ENCODE results near the gene PIGM. TPM values are rescaled to one million over a fixed set of nuclear protein-coding genes. Genes with fewer than 3 reads are reported as not detected.

PIGM gene
- total RNA-seq, 1 donor from 2014 or later: 7.0 TPM

DNA sequence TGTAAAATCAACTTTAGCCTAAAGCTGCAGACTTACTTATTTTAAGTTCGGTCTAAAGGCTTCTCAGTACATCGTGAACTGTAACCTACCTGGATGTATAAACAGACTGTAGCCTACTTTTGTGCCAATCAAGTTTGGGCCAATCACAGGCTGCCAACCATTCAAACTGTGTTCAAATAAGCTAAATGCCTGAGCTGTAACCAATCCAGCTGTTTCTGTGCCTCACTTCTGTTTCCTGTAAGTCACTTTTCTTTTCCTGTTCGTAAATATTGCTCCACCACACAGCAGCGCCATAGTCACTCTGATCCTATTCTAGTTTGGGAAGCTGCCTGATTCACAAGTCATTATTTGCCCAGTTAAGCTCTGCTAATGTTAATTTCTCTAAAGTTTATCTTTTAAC, 40.3 kb downstream of the PIGM start:
- Histone ChIP-seq H3K9me3 (ENCODE audit: insufficient read depth, low read depth, low read length) (no peaks in the 10 kb centered on the region), H3K9ac (ENCODE audit: low read length) (no peak overlapping the region), H3K4me3 (ENCODE audit: insufficient read depth, low read depth, low read length) (no peak overlapping the region), H3K4me2 (ENCODE audit: low read length) (no peak overlapping the region), H2AFZ (ENCODE audit: low read depth, low read length) (no peak overlapping the region), H4K20me1 (ENCODE audit: insufficient read depth, low read length) (no peaks in the 10 kb centered on the region), H3K27ac (ENCODE audit: low read depth, low read length) (no peak overlapping the region), H3K4me1 (ENCODE audit: insufficient read depth, low read length) (peaks cover 7% of the 10 kb centered on the region), H3K27me3 (ENCODE audit: insufficient read depth, low read length) (no peaks in the 10 kb centered on the region), H3K36me3 (ENCODE audit: insufficient read depth, low read length) (no peaks in the 10 kb centered on the region), H3K79me2 (ENCODE audit: insufficient read depth, low read length) (no peaks in the 10 kb centered on the region)
- H3K4me3 Mint-ChIP-seq (ENCODE audit: unreplicated experiment): no peak overlapping the region
- H3K4me1 Mint-ChIP-seq (ENCODE audit: low read depth, unreplicated experiment): peaks cover 22% of the 10 kb centered on the region
- FAIRE-seq (no peak), DNase-seq (ENCODE audit: low read depth) (no peak)
- H3K36me3 Mint-ChIP-seq (ENCODE audit: low read depth, unreplicated experiment): no peaks in the 10 kb centered on the region
- H3K9me3 Mint-ChIP-seq (ENCODE audit: unreplicated experiment): no peaks in the 10 kb centered on the region
- H3K27me3 Mint-ChIP-seq (ENCODE audit: low read depth, unreplicated experiment): peaks cover 4% of the 10 kb centered on the region
- TF ChIP-seq, protein P1, sequence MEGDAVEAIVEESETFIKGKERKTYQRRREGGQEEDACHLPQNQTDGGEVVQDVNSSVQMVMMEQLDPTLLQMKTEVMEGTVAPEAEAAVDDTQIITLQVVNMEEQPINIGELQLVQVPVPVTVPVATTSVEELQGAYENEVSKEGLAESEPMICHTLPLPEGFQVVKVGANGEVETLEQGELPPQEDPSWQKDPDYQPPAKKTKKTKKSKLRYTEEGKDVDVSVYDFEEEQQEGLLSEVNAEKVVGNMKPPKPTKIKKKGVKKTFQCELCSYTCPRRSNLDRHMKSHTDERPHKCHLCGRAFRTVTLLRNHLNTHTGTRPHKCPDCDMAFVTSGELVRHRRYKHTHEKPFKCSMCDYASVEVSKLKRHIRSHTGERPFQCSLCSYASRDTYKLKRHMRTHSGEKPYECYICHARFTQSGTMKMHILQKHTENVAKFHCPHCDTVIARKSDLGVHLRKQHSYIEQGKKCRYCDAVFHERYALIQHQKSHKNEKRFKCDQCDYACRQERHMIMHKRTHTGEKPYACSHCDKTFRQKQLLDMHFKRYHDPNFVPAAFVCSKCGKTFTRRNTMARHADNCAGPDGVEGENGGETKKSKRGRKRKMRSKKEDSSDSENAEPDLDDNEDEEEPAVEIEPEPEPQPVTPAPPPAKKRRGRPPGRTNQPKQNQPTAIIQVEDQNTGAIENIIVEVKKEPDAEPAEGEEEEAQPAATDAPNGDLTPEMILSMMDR (IDR thresholded peaks at IDR 0.05; ENCODE audit: insufficient read depth, low read depth, low read length): no peak
- no peak for TF ChIP-seq EZH2 (IDR thresholded peaks at IDR 0.05; ENCODE audit: insufficient read depth, low read length)
- no peak overlapping the region for H3K27ac Mint-ChIP-seq (ENCODE audit: unreplicated experiment)

DNA sequence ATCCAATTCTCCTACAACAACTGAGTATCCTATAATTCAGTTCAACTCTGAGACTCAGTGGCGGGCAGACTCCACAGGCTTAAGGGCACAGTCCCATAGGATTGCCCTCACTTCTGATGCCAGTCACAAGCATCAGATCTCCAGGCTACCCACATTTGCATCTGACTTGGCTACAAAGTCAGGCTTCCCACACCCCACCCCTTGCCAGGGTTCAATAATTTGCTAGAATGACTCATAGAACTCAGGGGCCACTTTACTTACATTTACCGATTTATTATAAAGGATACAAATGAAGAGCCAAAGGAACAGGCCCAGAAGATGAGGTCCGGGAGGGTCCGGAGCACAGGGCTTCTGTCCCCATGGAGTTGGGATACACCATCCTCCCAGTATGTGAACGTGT, 41.8 kb downstream of the PIGM start:
- H3K4me1 ChIP-seq (ENCODE audit: insufficient read depth, low read length): no peaks in the 10 kb centered on the region
- no peaks in the 10 kb centered on the region for H3K79me2 ChIP-seq (ENCODE audit: insufficient read depth, low read length)
- no peak overlapping the region for H3K27ac ChIP-seq (ENCODE audit: low read depth, low read length)
- no peak overlapping the region for H3K4me2 ChIP-seq (ENCODE audit: low read length)
- H3K27me3 ChIP-seq (ENCODE audit: insufficient read depth, low read length): no peaks in the 10 kb centered on the region
- no peak overlapping the region for H3K27ac Mint-ChIP-seq (ENCODE audit: unreplicated experiment)
- no peak overlapping the region for H3K9ac ChIP-seq (ENCODE audit: low read length)
- no peaks in the 10 kb centered on the region for H3K9me3 ChIP-seq (ENCODE audit: insufficient read depth, low read depth, low read length)
- no peaks in the 10 kb centered on the region for H3K36me3 Mint-ChIP-seq (ENCODE audit: low read depth, unreplicated experiment)
- peaks cover 4% of the 10 kb centered on the region for H3K27me3 Mint-ChIP-seq (ENCODE audit: low read depth, unreplicated experiment)
- H2AFZ ChIP-seq (ENCODE audit: low read depth, low read length): no peak overlapping the region
- FAIRE-seq (no peak), DNase-seq (ENCODE audit: low read depth) (no peak)
- no peak overlapping the region for H3K4me3 ChIP-seq (ENCODE audit: insufficient read depth, low read depth, low read length)
- H3K4me3 Mint-ChIP-seq (ENCODE audit: unreplicated experiment): no peak overlapping the region
- H4K20me1 ChIP-seq (ENCODE audit: insufficient read depth, low read length): no peaks in the 10 kb centered on the region
- TF ChIP-seq, protein P1 (IDR thresholded peaks at IDR 0.05; ENCODE audit: insufficient read depth, low read depth, low read length): no peak
- no peak for TF ChIP-seq EZH2 (IDR thresholded peaks at IDR 0.05; ENCODE audit: insufficient read depth, low read length)
- H3K36me3 ChIP-seq (ENCODE audit: insufficient read depth, low read length): no peaks in the 10 kb centered on the region
- peaks cover 13% of the 10 kb centered on the region for H3K4me1 Mint-ChIP-seq (ENCODE audit: low read depth, unreplicated experiment)
- no peaks in the 10 kb centered on the region for H3K9me3 Mint-ChIP-seq (ENCODE audit: unreplicated experiment)

DNA sequence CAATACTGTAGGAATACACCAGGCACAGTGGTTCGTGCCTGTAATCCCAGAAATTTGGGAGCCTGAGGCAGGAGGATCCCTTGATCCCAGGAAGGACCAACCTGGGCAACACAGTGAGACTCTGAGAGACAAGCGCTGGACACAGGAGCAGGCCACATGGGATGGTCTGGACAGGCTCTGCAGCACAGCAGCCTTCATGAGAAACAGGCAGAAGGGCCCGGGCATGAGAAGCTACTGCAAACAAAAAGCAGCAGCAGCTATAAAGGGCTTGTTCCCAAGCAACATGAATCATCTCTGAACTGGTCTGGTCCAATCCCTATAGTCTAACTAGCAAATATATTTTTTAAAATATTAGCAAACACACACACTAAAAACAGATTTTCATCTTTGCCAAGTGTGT, 42.2 kb downstream of the PIGM start:
- Histone ChIP-seq H3K9me3 (ENCODE audit: insufficient read depth, low read depth, low read length) (no peaks in the 10 kb centered on the region), H3K9ac (ENCODE audit: low read length) (no peak overlapping the region), H2AFZ (ENCODE audit: low read depth, low read length) (no peak overlapping the region), H3K27ac (ENCODE audit: low read depth, low read length) (no peak overlapping the region), H3K4me1 (ENCODE audit: insufficient read depth, low read length) (no peaks in the 10 kb centered on the region), H3K27me3 (ENCODE audit: insufficient read depth, low read length) (no peaks in the 10 kb centered on the region), H4K20me1 (ENCODE audit: insufficient read depth, low read length) (no peaks in the 10 kb centered on the region), H3K4me3 (ENCODE audit: insufficient read depth, low read depth, low read length) (no peak overlapping the region), H3K79me2 (ENCODE audit: insufficient read depth, low read length) (no peaks in the 10 kb centered on the region), H3K36me3 (ENCODE audit: insufficient read depth, low read length) (no peaks in the 10 kb centered on the region), H3K4me2 (ENCODE audit: low read length) (no peak overlapping the region)
- no peak for FAIRE-seq
- no peaks in the 10 kb centered on the region for H3K9me3 Mint-ChIP-seq (ENCODE audit: unreplicated experiment)
- no peak for DNase-seq (ENCODE audit: low read depth)
- H3K27ac Mint-ChIP-seq (ENCODE audit: unreplicated experiment): no peak overlapping the region
- H3K4me3 Mint-ChIP-seq (ENCODE audit: unreplicated experiment): no peak overlapping the region
- H3K27me3 Mint-ChIP-seq (ENCODE audit: low read depth, unreplicated experiment): peaks cover 4% of the 10 kb centered on the region
- H3K4me1 Mint-ChIP-seq (ENCODE audit: low read depth, unreplicated experiment): peaks cover 13% of the 10 kb centered on the region
- no peaks in the 10 kb centered on the region for H3K36me3 Mint-ChIP-seq (ENCODE audit: low read depth, unreplicated experiment)
- no peak for TF ChIP-seq EZH2 (IDR thresholded peaks at IDR 0.05; ENCODE audit: insufficient read depth, low read length)
- TF ChIP-seq, protein P1 (IDR thresholded peaks at IDR 0.05; ENCODE audit: insufficient read depth, low read depth, low read length): no peak

Measured in astrocyte (in vitro differentiated cells and primary cell).